H4 (cell line): ENCODE data around the gene CREB3L2. TPM values are rescaled to one million over a fixed set of nuclear protein-coding genes. Genes with fewer than 3 reads are reported as not detected.
"Not testable (repeated sequence)": the region's sequence is repeated elsewhere in the genome, so short reads cannot be mapped to it uniquely, and the experiment has no call there.

Experiments
- DNase-seq: peaks from one replicate; pipeline ENCODE4 v3.0.0-alpha.2; 2015; ENCODE audit warnings: low spot score
- total RNA-seq: library from RNA; depleted of rRNA; stranded (reverse); fragments of >200 nt; shearing (Covaris generic); gene quantifications from 2 replicates; pipeline ENCODE4 v1.2.3, GENCODE V29; 2014; rRNA removed

CREB3L2 gene
- total RNA-seq, 1 experiment from 2014 or later = 18.0 TPM

GRCh38 chr7:137839903-137840779, 161.7 kb downstream of the CREB3L2 start:
- no peak for DNase-seq

- DNase-seq = no peak
Observed at GRCh38 chr7:137838706-137839315, 163.1 kb downstream of the CREB3L2 start.

GRCh38 chr7:137836541-137836940, 165.3 kb downstream of the CREB3L2 start:
- DNase-seq = no peak

GRCh38 chr7:137836113-137836509, 165.8 kb downstream of the CREB3L2 start:
- no peak for DNase-seq

- no peak for DNase-seq
Observed at GRCh38 chr7:137835486-137836112, 166.3 kb downstream of the CREB3L2 start.

DNA sequence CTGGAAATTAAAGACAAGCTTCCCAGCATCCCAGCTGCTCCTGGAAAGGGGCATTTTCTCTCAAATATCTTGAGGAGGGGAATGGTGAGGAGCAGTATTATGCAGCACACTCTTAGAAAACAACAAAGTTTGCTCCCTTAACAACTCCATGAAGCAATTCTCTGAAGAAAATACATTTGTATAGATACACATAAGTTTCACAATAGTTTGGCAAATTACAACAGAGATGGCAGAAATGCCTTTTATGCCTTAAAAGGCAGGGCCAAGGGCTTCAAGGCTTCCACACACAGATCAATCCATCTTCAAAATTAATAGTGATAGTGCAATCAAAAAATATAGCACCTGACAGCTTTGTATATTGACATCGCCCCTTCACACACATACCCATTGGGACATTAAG, 167.3 kb downstream of the CREB3L2 start:
- no peak for DNase-seq

DNA sequence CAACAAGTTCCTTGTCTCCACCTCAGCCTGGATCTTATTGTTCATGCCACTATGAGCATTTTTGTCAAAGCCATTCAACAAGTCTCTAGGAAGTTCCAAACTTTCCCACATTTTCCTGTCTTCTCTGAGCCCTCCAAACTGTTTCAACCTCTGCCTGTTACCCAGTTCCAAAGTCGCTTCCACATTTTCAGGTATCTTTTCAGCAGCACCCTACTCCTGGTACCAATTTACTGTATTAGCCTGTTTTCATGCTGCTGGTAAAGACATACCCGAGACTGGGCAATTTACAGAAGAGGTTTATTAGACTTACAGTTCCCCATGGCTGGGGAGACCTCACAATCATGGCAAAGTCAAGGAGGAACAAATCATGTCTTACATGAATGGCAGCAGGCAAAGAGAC, 168.9 kb downstream of the CREB3L2 start:
- not testable (repeated sequence) for DNase-seq

DNA sequence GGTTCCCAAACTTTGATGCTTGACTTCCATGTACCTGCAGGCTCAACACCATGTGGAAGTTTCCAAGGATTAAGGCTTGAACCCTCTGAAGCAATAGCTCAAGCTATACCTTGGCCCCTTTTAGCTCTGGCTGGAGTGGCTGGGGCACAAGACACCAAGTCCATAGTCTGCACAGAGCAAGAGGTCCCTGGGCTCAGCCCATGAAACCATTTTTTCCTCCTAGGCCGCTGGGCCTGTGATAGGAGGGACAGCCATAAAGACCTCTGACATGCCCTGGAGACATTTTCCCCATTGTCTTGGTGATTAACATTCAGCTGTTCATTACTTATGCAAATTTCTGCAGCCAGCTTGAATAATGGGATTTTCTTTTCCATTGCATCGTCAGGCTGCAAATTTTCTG, 169.5 kb downstream of the CREB3L2 start:
- DNase-seq = no peak

- not testable (repeated sequence) for DNase-seq
Observed at GRCh38 chr7:137831555-137831954, 170.3 kb downstream of the CREB3L2 start.

GRCh38 chr7:137829337-137829992, 172.4 kb downstream of the CREB3L2 start:
- DNase-seq = no peak

- DNase-seq = no peak
Observed at GRCh38 chr7:137828456-137828855, 173.4 kb downstream of the CREB3L2 start.

- no peak for DNase-seq
Observed at GRCh38 chr7:137825489-137825888, 176.4 kb downstream of the CREB3L2 start.

Other genes starting within 250 kb of the CREB3L2 start
- 0.64 and 1.5 TPM in 2 replicates for gene DGKI, start 155.1 kb downstream of the CREB3L2 start, total RNA-seq
- gene AKR1D1, start 74.4 kb upstream of the CREB3L2 start, total RNA-seq = not detected in 2 replicates